Urothelium cell line (cell line): ENCODE results near the gene ELOVL3.
"Not testable (repeated sequence)": the region's sequence is repeated elsewhere in the genome, so short reads cannot be mapped to it uniquely, and the experiment has no call there.

Experiments
- DNase-seq: peaks from one replicate; pipeline ENCODE4 v3.0.0; 2011; ENCODE audit warnings: low spot score, mixed read lengths
- FAIRE-seq: peaks from 2 replicates; lab custom pipeline; 2011; peaks lifted over from hg19 to GRCh38; lab: Jason Lieb, UNC

The ELOVL3 gene

GRCh38 chr10:102247734-102248133, 21.6 kb downstream of the ELOVL3 start:
- FAIRE-seq (no peak), DNase-seq (no peak)

- FAIRE-seq, DNase-seq: not testable (repeated sequence)
Measured at GRCh38 chr10:102252508-102252907, 26.4 kb downstream of the ELOVL3 start.

- FAIRE-seq: no peak
- no peak for DNase-seq
Measured at GRCh38 chr10:102254426-102254825, 28.3 kb downstream of the ELOVL3 start.

GRCh38 chr10:102255404-102255803, 29.3 kb downstream of the ELOVL3 start:
- FAIRE-seq: no peak

GRCh38 chr10:102261196-102261595, 35.1 kb downstream of the ELOVL3 start:
- DNase-seq: no peak
- no peak for FAIRE-seq

More at GRCh38 chr10:102255404-102255803, 29.3 kb downstream of the ELOVL3 start:
- DNase-seq: no peak

GRCh38 chr10:102261842-102262241, 35.7 kb downstream of the ELOVL3 start:
- FAIRE-seq (no peak), DNase-seq (no peak)

GRCh38 chr10:102262744-102263370, 36.8 kb downstream of the ELOVL3 start:
- FAIRE-seq: no peak
- no peak for DNase-seq

- DNase-seq: no peak
- FAIRE-seq: no peak
Measured at GRCh38 chr10:102264371-102264770, 38.3 kb downstream of the ELOVL3 start.

- DNase-seq (no peak), FAIRE-seq (no peak)
Measured at GRCh38 chr10:102266670-102267069, 40.6 kb downstream of the ELOVL3 start.

- FAIRE-seq (no peak), DNase-seq (no peak)
Measured at GRCh38 chr10:102267748-102268147, 41.6 kb downstream of the ELOVL3 start.

- no peak for FAIRE-seq
- DNase-seq: no peak
Measured at GRCh38 chr10:102268375-102268888, 42.3 kb downstream of the ELOVL3 start.

GRCh38 chr10:102269017-102269416, 42.9 kb downstream of the ELOVL3 start:
- FAIRE-seq (no peak), DNase-seq (no peak)

GRCh38 chr10:102274062-102274461, 48.0 kb downstream of the ELOVL3 start:
- no peak for FAIRE-seq

GRCh38 chr10:102275343-102275742, 49.2 kb downstream of the ELOVL3 start:
- no peak for DNase-seq
- FAIRE-seq: no peak

More at GRCh38 chr10:102274062-102274461, 48.0 kb downstream of the ELOVL3 start:
- DNase-seq: no peak

- no peak for DNase-seq
- no peak for FAIRE-seq
Measured at GRCh38 chr10:102279104-102279503, 53.0 kb downstream of the ELOVL3 start.
